Stimulated activated CD8-positive, alpha-beta memory T cell treated with anti-CD3 and anti-CD28 coated beads, Interleukin-15, amount 100 ng/mL, for 24 hours (primary cell): ENCODE results near the gene NDFIP1.

Experiments used
- DNase-seq: peaks from one replicate; pipeline ENCODE4 v3.0.0-alpha.2; 2020; ENCODE audit warnings: low read depth

Gene NDFIP1

GRCh38 chr5:142091922-142092321 lies 16.7 kb upstream of the NDFIP1 start:
- DNase-seq = no peak

GRCh38 chr5:142095035-142095434 lies 13.5 kb upstream of the NDFIP1 start:
- no peak for DNase-seq

- DNase-seq = peak; percentile 37
Measured at GRCh38 chr5:142095651-142096330, 12.8 kb upstream of the NDFIP1 start.

- no peak for DNase-seq
Measured at GRCh38 chr5:142096382-142096781, 12.2 kb upstream of the NDFIP1 start.

- no peak for DNase-seq
Measured at GRCh38 chr5:142097681-142098080, 10.9 kb upstream of the NDFIP1 start.

GRCh38 chr5:142098275-142098674 lies 10.3 kb upstream of the NDFIP1 start:
- DNase-seq = no peak

- DNase-seq = no peak
Measured at GRCh38 chr5:142098931-142099330, 9.6 kb upstream of the NDFIP1 start.

GRCh38 chr5:142100307-142100706 lies 8.3 kb upstream of the NDFIP1 start:
- DNase-seq = no peak

- no peak for DNase-seq
Measured at GRCh38 chr5:142102980-142103740, 5.4 kb upstream of the NDFIP1 start.

- no peak for DNase-seq
Measured at GRCh38 chr5:142104491-142104890, 4.1 kb upstream of the NDFIP1 start.

- DNase-seq = no peak
Measured at GRCh38 chr5:142106061-142106460, 2.5 kb upstream of the NDFIP1 start.

- DNase-seq = no peak
Measured at GRCh38 chr5:142107036-142107735, 1.4 kb upstream of the NDFIP1 start.

GRCh38 chr5:142107736-142108431 lies 695 bp upstream of the NDFIP1 start:
- no peak for DNase-seq

- DNase-seq = no peak
Measured at GRCh38 chr5:142109331-142110045, 909 bp downstream of the NDFIP1 start.

GRCh38 chr5:142110046-142110531 lies 1.5 kb downstream of the NDFIP1 start:
- no peak for DNase-seq

GRCh38 chr5:142110988-142111687 lies 2.6 kb downstream of the NDFIP1 start:
- DNase-seq = no peak

GRCh38 chr5:142114687-142115086 lies 6.1 kb downstream of the NDFIP1 start:
- DNase-seq = no peak

- no peak for DNase-seq
Measured at GRCh38 chr5:142115937-142116614, 7.5 kb downstream of the NDFIP1 start.

GRCh38 chr5:142117579-142118151 lies 9.1 kb downstream of the NDFIP1 start:
- DNase-seq = no peak

- no peak for DNase-seq
Measured at GRCh38 chr5:142118155-142118686, 9.6 kb downstream of the NDFIP1 start.
